CD4-positive, alpha-beta T cell treated with Interleukin-12 subunit alpha and Interleukin-12 subunit beta, for 1 hour (primary cell): ENCODE results near the gene SSH2.

Experiments
- DNase-seq: peaks from one replicate; pipeline ENCODE4 v3.0.0-alpha.2; 2020

The SSH2 gene

DNA sequence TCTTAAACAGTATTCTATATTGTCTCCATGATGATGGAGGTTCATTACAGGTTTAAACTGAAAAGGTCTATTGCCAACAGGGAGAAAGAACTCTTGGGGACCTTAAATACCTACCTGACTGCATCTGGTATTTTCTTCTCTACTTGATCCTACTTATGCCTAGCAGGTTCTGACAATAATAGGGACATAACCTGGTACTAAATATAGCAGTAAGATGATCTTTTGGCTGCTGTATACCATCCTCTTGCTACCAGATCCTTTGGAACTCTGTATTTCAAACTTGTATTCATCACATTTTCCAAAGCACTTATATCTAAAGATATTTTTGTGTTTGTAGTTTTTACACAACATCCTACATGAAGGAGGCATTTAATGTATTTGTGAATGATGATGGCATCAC is 160.8 kb downstream of the SSH2 start:
- DNase-seq: no peak

DNA sequence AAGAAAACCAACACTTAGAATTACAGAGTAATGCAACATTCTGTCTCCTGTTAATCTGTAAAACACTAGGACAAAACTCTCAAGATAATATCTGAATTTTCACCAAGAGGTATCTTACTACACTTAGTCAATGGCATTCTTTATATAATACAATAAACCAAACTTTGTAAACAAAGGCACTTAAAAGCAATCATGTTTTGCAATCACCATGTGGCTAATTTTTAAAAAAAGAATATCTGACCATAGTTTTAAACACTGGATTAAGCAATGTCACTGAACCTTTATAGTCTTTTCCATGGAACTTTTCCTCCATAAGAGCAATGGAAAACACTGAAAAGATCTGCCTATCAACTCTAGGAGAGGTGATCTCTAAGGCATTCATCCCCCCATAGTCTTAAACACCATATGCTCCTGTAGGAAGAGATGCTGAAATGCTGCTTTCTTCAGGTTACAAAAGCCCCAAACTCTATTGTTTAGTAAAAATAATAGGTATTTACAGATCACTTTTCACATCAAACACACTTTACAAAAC is 163.2 kb downstream of the SSH2 start:
- DNase-seq: no peak

DNA sequence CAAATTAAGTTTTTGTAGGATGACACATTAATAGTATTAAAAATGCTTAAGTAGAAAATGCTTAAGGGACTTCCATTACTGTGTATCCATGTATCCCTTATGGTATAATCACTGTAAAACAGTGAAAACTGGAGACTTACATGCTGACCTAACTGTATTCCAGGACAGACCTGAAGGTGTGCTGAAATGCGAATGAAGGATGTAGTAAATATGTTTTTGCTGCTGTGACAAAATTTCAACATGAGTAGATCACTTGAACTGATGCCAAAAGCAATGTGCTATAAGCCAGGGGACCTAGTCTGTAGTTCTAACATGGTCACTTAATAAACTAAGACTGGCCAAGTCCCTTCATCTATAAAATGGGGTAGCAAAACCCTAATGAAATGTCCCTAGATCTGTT is 165.3 kb downstream of the SSH2 start:
- no peak for DNase-seq

DNA sequence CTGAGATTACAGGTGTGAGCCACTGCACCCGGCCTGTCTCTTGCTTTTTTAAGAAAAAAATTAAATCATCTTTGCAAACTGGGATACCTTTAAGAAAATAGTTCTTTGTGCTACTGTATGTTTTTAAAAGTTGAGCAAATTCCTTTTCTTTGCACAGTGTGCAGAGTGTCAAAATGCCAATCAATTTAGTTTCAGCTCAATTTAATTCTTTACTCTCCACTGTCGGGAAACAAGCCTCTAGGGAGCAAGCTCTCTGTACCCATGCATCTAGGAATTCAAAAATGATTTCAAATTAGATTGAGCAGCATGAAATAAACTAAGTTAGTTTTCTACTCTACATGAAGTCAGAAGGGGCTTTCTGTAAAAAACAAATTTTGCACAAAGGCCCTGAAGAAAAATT is 165.8 kb downstream of the SSH2 start:
- DNase-seq: no peak

DNA sequence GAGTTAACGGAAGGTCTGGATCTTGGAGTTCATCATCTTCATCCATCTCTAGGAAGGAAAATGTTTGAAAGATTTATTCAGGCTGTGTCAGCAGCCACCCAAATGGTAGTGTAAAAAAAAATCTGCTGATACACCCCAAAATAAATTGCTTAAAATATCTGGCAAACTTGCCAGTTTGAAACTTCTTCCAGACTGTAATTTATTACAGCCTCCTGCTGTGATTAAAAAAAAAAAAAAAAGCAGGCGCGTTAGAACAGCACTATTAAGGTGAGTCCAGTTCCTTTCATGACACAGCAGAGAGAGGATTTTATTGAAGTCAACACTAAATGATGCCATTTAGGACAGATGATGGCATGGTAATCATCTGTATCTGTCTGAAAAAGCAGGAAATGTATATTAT is 166.8 kb downstream of the SSH2 start:
- no peak for DNase-seq

DNA sequence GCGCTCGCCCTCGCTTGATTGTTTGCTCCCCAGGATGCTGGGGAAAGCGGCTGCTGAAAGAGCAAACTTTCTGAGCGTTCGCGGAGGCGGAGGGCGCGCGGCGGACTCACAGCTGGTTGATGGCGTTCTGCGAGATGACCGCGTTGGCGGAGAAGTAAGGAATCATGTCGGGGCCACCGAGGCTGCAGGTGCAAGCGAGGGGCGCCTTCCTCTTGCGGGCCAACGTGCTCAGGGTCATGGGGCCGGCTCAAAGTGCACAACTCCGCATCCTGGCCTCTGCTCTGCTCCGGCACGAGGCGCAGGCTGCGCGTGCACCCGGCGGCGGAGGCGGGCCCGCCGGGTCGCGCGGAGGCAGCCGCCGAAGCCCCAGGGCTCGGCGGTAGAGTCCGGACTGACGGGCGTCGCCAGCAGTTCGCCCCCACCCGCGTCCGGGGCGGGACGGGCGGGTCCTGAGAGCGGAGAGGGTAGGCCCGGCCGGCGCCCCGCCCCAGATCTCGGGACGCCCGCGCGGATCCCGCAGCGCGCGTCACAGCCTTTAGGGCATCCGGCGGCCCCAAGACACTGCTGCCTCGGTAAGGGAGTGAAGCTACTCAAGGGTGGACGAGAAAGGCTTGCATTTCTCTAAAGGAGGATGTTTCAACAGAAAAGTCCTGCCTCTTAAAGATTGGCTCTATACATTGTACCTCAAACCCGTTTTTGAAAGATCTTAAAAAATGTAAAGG is 168.8 kb downstream of the SSH2 start:
- peak; percentile 92 for DNase-seq

DNA sequence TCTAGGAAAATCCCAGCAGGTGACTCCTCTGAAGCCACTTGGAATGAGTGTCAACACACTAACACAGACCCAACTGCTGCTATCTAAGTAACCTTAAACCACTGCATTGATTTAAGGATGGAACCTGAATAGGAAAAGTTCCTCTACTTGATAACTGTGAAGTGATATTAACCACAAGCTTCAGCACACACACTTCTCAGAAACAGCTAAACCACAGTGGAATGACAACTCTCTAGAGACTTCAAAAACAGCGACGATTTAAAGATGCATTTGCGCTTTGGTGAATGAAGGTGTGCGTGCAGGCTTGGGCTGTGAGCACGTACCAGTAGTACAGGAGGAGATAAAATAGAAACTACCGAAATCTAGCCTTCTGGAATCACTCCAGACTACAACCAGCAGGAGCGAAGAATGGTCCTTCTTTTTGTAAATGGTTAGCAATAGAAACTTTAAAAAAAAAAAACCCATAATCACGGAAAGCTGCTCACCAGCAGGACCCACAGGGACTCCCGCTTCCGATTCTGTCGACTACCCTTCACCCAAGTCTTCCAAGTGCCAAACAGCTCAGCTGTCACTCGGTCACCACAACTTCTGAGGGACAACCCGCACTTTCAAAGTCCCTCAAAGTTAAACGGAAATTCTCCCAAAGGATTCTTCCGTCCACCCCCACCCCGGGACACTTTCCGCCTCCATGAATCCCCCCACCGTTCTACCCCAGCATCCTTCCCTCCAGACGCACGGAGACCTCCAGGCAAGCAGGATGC is 169.6 kb downstream of the SSH2 start:
- peak; percentile 74 for DNase-seq

DNA sequence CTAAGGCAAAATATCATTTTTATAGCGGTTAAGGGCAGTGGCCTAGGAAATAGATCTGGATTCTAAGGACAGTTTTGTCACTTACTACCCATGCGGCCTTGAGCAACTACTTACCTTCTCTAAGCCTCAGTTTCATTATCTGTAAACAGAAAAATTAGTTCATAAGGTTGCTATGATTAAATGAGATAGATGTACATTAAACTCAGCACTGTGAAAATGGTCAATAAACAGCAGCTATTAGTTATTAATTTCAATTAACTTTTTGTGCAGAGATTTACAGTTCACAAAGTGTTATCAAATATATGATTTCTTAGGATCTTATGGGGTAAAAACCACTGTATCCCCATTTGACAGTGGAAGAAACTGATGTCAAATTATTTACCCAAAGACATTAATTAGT is 171.8 kb downstream of the SSH2 start:
- no peak for DNase-seq

DNA sequence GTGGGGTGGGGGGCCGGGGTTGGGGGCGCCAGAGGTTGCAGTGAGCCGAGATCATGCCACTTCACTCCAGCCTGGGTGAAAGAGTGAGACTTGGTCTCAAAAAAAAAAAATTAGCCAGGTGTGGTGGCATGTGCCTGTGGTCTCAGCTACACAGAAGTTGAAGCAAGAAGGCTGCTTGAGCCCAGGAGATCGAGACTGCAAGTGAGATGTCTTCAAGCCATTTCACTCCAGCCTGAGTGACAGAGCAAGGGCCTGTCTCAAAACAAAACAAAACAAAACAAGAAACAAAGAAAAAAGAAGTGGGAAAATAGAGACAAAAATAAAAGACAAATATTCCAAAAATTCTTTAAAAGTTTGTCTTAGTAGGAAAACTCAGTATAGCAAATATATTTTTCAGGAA is 172.2 kb downstream of the SSH2 start:
- peak; percentile 17 for DNase-seq

DNA sequence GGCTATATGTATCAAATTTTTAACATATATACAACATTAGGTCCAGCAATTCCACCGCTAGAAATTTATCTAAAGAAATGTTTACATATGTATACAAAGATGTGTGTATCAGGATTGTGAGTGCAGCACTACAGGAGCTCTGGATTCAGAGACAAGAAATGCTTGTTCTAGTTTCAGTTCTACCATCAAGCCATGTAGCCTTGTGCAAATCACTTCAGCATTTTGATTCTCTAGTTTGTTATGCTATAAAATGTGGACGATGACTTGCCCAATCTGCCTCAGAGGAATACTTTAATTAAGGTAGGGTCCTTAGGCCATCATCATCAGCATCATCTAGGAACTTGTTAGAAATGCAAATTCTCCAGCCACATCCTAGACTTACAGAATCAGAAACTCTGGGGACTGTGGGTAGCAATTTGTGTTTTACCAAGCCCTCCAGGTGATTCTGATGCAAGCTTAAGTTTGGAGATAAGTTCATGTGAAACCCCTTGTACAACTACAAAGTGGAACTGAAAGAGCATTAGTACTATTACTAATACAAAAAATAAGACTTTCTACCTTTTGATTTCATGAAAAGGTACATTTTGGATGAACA is 176.1 kb downstream of the SSH2 start:
- no peak for DNase-seq

DNA sequence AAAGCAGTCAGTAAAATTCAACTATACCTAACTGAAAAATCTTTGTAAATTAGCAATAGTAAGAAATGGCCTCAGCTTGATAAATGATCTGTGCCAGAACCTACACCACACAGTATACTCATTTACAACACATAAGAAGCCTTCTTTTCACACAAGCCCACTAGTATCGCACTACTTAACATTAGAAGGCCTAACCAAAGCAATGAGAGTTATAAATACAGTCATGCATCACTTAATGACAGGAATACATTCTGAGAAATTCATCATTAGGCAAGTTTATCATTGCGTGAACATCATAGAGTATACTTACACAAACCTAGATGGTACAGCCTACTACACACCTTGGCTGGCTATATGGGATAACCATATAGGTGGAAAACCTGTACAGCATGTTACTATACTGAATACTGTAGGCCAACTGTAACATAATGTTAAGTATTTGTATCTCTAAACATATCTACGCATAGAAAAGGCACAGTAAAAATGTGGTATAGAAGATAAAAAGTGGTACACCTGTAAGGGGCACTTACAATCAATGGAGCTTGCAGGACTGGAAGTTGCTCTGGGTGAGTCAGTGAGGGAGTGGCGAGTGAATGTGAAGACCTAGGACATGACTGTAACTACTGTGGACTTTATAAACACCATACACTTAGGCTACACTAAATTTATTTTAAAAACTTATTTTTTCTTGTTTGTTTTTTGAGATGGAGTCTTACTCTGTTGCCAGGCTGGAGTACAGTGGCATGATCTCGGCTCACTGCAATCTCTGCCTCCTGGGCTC is 180.8 kb downstream of the SSH2 start:
- DNase-seq: no peak

DNA sequence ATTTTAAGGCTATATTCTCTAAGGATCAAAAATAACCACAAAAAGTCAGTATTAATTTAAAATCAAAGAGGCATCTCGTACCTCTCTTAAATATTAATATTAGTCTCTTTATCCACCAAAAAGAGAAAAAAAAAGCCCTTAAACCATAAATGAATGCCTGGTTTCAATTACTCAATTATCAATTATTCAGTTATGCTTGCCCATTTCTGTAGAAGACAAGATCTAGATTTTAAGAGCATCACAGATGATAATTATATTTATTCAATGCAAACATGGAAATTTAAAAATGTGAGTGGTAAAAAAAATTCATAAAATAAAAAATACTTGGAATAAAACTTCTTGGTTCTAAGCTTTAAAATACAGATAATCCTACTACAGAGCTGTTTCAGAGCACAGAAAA is 181.6 kb downstream of the SSH2 start:
- no peak for DNase-seq

DNA sequence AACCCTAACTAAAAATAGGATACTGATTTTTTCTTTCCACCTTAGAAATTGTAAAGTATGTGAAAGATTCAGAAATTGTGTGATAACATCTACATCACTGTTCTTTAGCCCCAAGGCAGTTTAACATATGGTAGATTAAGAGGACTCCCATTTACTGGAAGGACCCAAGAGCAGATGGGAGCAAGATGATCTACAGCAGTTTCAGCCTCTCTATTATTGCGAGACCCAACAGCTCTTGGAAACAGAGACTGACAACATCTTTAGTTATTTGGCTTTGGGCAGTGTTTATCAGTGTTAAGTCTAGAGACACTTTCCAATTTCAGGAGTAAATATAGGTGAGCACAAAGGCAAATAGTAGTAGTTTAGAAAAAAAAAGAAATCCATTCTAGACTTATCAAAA is 182.4 kb downstream of the SSH2 start:
- no peak for DNase-seq

DNA sequence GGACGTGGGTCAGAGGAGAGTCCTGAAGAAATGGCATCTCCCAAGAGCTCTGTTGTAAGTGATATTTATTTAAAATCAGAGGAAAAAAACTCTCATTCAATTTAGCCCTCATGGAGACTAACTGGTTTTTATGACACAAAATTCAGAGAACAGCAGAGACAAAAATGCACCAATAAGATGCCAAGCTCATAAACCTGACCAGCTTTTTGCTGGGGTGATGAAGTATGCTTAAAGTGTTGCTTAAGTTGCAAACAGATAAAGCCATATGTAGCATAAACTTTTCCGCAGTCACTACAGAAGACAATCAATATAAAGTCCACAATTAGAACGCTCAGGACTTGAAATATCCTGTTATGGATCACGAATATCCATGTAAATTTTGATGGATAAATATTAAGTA is 183.4 kb downstream of the SSH2 start:
- DNase-seq: no peak

DNA sequence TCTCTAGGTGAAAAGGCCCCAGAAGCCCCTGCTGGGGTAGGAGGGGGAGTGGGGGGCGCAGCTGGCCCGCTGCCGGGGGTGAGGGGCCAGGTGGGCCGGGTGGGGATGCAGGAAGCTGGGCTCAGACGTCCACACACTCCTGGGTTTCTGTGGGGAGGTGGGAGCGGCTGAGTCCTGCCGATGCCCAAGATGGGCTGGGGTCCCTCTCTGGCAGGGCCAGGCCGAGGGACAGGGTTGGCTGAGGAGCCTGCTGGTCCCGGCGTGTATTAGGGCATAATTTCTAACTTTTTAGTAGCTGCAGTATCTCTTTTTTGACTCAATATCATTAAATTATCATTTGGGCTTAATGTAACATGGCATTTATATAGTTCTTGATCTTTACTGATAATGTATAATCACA is 185.9 kb downstream of the SSH2 start:
- no peak for DNase-seq

DNA sequence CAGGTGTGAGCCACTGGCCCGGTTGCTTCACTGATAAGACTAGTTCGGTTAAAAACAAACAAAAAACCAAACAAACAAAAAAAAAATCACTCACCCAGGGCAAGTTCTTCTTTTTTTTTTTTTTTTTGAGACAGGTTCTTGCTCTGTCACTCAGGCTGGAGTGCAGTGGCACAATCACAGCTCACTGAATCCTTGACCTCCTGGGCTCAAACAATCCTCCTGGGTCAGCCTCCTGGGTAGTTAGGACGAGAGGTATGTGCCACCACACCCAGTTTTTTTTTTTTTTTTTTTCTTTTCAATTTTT is 187.9 kb downstream of the SSH2 start:
- no peak for DNase-seq

DNA sequence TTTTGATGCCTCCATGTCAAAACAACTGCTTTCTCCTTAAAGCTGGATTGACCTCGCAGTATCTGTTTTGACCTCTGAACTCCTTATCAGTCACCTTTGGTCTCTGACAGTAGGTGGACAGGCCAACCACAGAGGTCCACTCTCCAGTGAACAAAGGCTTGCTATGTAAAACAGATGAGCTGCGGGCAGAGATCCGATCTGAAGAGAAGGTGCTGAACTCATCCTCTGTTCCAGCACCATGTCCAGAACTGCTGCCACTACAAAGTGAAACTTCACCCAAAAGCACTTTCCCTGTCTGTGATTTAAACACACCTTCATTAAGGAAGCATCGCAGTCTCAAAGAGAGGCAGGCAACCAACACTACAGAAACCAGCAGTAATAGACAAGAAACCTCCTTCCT is 190.0 kb downstream of the SSH2 start:
- DNase-seq: no peak

DNA sequence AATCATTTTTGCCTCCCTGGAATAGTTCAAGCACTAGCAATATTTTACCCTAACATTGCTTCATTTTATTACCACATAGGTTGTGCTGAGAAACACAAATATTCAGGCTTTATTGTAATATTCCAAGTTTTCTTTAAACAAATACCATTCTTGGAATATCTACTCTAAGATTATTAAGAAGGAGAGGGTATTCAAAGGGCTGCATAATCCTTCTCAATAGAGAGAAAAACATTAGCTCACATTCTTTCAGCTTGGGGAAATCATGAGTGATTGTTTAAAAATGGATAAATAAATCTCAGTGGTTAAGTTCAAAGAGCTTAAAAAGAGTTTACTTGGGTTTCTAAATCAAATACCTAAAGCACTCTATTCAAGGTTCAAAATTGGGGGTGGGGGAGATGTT is 195.4 kb downstream of the SSH2 start:
- no peak for DNase-seq

DNA sequence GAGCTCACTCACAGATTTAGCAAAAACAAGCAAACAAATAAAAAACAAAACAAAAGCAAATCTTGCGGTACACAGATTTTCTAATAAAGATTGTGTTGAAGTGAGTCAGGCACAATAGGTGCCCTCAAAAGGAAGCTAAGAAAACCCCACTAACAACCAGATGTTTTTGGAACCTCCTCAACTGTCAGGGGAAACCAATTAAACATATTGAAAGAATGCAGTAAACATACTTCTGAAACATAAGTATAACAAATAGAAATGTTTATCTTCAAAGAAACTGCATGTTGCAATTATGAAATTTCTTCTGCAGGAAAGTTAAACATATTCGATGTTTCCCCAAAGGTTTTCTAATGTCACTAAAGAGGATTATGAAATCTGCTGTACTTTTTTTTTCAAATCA is 196.9 kb downstream of the SSH2 start:
- DNase-seq: no peak

DNA sequence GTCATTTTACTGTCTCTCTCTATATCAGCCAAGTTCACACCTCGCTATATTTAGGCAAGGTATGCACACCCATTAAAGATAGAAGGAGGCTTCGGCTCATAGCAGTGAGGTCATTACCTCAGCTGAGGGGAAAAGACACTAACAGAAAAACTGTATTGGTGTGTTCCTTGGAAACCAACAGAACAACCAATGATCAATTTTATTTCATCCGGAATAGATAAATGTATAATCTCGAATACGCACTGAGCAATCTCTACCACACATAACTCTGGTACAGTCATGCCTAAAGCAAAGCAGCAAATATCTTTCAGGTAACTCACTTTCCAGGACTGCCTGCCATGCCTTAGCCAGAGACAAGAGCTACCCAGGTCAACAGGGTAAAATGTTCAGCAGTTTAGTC is 197.4 kb downstream of the SSH2 start:
- no peak for DNase-seq

DNA sequence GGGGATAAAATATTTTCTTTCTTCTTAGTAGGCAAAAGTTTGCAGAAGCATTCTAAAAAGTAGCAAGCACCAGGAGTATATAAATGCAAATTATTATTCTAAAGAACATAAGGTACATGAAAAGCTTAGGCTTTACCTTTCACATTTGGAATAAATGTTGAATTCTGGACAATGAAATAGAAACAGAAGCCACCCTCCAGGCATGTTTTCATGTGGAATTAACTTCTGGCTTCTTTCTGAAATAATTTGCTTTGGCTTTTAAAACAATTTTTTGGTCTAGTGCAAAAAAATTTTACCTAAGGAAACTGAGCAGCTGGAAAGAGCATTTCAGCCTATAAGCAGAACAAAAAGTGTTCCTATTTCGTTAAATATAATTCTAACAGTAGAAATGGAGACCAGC is 197.8 kb downstream of the SSH2 start:
- DNase-seq: no peak

DNA sequence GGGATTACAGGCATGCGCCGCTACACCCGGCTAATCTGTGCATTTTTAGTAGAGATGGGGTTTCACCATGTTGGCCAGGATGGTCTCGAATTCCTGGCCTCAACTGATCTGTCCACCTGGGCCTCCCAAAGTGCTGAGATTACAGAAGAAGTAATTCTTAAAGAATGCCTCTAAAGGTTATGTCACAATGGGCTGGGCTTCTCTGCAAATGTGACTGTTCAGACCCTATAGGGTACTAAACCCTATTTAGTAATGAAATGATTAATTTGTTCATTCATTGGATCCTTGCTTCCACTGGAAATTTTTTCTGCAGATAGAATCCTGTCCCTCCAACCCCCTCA is 198.5 kb downstream of the SSH2 start:
- no peak for DNase-seq

DNA sequence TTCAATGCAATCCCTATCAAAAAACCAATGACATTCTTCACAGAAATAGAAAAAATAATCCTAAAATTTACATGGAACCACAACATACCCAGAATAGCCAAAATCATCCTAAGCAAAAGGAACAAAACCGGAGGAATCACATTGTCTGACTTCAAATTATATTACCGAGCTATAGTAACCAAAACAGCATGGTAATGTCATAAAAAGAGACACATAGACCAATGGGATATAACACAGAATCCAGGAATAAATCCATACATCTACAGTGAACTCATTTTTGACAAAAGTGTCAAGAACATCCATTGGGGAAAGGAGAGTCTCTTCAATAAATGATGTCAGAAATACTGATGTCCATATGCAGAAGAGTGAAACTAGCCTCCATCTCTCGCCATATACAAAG is 201.5 kb downstream of the SSH2 start:
- DNase-seq: no peak
